ENCODE results near the gene ENDOU.

The ENDOU gene

GRCh38 chr12:47733142-47733541, 7.9 kb upstream of the ENDOU start:
- ATAC-seq, result no peak
- TF ChIP-seq GLIS3 (CRISPR knock-in tag; IDR thresholded peaks at IDR 0.05), result no peak
- TF ChIP-seq POU6F1 (CRISPR knock-in tag; IDR thresholded peaks at IDR 0.05; ENCODE audit: borderline replicate concordance, low read depth), result no peak
- no peak for TF ChIP-seq PPARA (CRISPR knock-in tag; IDR thresholded peaks at IDR 0.05; ENCODE audit: borderline replicate concordance)
- no peak for TF ChIP-seq CREB5 (CRISPR knock-in tag; IDR thresholded peaks at IDR 0.05; ENCODE audit: low read depth)
- no peak for TF ChIP-seq ZNF8 (CRISPR knock-in tag; IDR thresholded peaks at IDR 0.05)
- no peak for TF ChIP-seq ARNTL (CRISPR knock-in tag; IDR thresholded peaks at IDR 0.05; ENCODE audit: borderline replicate concordance, low read depth)
- no peak for TF ChIP-seq ZFP30 (CRISPR knock-in tag; IDR thresholded peaks at IDR 0.05)
- no peak for TF ChIP-seq ISL1 (CRISPR knock-in tag; IDR thresholded peaks at IDR 0.05)
- no peak for TF ChIP-seq ZNF70 (CRISPR knock-in tag; IDR thresholded peaks at IDR 0.05)

GRCh38 chr12:47732504-47732903, 7.2 kb upstream of the ENDOU start:
- TF ChIP-seq ZNF70 (CRISPR knock-in tag; IDR thresholded peaks at IDR 0.05) (no peak), PATZ1 (CRISPR knock-in tag; IDR thresholded peaks at IDR 0.05; ENCODE audit: borderline replicate concordance) (no peak), TOX (CRISPR knock-in tag; IDR thresholded peaks at IDR 0.05; ENCODE audit: borderline replicate concordance) (no peak)
- ATAC-seq, result no peak

GRCh38 chr12:47731723-47732122, 6.4 kb upstream of the ENDOU start:
- TF ChIP-seq TSHZ2 (CRISPR knock-in tag; IDR thresholded peaks at IDR 0.05), result no peak
- TF ChIP-seq SNAI2 (CRISPR knock-in tag; IDR thresholded peaks at IDR 0.05), result no peak
- TF ChIP-seq TCF4 (CRISPR knock-in tag; IDR thresholded peaks at IDR 0.05; ENCODE audit: borderline replicate concordance), result no peak
- no peak for TF ChIP-seq ZFP30 (CRISPR knock-in tag; IDR thresholded peaks at IDR 0.05)
- TF ChIP-seq POU6F1 (CRISPR knock-in tag; IDR thresholded peaks at IDR 0.05; ENCODE audit: borderline replicate concordance, low read depth), result no peak
- no peak for TF ChIP-seq TOX (CRISPR knock-in tag; IDR thresholded peaks at IDR 0.05; ENCODE audit: borderline replicate concordance)
- TF ChIP-seq CSDC2 (CRISPR knock-in tag; IDR thresholded peaks at IDR 0.05), result no peak
- no peak for TF ChIP-seq OSR1 (CRISPR knock-in tag; IDR thresholded peaks at IDR 0.05)
- TF ChIP-seq PATZ1 (CRISPR knock-in tag; IDR thresholded peaks at IDR 0.05; ENCODE audit: borderline replicate concordance), result no peak
- TF ChIP-seq ZFP3 (CRISPR knock-in tag; IDR thresholded peaks at IDR 0.05), result no peak
- TF ChIP-seq CREB5 (CRISPR knock-in tag; IDR thresholded peaks at IDR 0.05; ENCODE audit: low read depth), result no peak
- TF ChIP-seq GLIS3 (CRISPR knock-in tag; IDR thresholded peaks at IDR 0.05), result no peak
- no peak for TF ChIP-seq ZNF8 (CRISPR knock-in tag; IDR thresholded peaks at IDR 0.05)
- TF ChIP-seq ARNTL (CRISPR knock-in tag; IDR thresholded peaks at IDR 0.05; ENCODE audit: borderline replicate concordance, low read depth), result no peak
- no peak for TF ChIP-seq PPARA (CRISPR knock-in tag; IDR thresholded peaks at IDR 0.05; ENCODE audit: borderline replicate concordance)
- no peak for TF ChIP-seq RARB (CRISPR knock-in tag; IDR thresholded peaks at IDR 0.05)
- no peak for TF ChIP-seq ZNF565 (CRISPR knock-in tag; conservative IDR thresholded peaks at IDR 0.05; ENCODE audit: low read depth)

More at GRCh38 chr12:47731723-47732122, 6.4 kb upstream of the ENDOU start:
- ATAC-seq, result no peak

Measured in SK-N-SH treated with all-trans-retinoic acid at 6 μM for 48 hours (cell line).